ENCODE measurements around the gene TRAPPC14.

DNA sequence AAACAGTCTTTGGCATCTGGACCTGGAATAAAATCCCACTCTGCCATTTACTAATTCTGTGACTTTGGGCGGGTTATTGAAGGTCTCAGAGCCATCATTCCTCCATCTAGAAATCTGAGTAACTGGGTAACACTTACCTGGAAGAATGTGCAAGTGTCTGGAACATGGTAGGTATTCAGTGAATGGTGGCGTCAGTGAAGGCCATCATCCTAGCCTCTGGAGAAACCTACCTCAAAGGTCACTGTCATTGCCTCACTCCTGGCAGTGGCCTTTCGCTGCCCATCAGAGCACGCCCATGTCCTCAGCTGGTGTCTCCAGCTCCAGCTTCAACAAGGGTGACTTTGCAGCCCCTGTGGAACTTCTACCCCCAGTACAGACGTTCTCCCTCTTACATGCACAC, 5.3 kb upstream of the TRAPPC14 start:
- TF ChIP-seq, protein P1, sequence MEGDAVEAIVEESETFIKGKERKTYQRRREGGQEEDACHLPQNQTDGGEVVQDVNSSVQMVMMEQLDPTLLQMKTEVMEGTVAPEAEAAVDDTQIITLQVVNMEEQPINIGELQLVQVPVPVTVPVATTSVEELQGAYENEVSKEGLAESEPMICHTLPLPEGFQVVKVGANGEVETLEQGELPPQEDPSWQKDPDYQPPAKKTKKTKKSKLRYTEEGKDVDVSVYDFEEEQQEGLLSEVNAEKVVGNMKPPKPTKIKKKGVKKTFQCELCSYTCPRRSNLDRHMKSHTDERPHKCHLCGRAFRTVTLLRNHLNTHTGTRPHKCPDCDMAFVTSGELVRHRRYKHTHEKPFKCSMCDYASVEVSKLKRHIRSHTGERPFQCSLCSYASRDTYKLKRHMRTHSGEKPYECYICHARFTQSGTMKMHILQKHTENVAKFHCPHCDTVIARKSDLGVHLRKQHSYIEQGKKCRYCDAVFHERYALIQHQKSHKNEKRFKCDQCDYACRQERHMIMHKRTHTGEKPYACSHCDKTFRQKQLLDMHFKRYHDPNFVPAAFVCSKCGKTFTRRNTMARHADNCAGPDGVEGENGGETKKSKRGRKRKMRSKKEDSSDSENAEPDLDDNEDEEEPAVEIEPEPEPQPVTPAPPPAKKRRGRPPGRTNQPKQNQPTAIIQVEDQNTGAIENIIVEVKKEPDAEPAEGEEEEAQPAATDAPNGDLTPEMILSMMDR (IDR thresholded peaks at IDR 0.05), result no peak
- TF ChIP-seq EP300 (IDR thresholded peaks at IDR 0.05), result no peak
- no peak for TF ChIP-seq POLR2A (IDR thresholded peaks at IDR 0.05)
- TF ChIP-seq POLR2AphosphoS5 (IDR thresholded peaks at IDR 0.05), result no peak

All from stomach (tissue), 4 donors.